GM19438 (cell line): ENCODE measurements around the gene PELI2.

ENCODE experiments used
- ATAC-seq: cut with Tn5 transposase; IDR thresholded peaks from one replicate; pipeline ENCODE4 v1.9.1; 2021; ENCODE audit warnings: low read depth; ENCODE audit not compliant: unreplicated experiment

PELI2 gene

DNA sequence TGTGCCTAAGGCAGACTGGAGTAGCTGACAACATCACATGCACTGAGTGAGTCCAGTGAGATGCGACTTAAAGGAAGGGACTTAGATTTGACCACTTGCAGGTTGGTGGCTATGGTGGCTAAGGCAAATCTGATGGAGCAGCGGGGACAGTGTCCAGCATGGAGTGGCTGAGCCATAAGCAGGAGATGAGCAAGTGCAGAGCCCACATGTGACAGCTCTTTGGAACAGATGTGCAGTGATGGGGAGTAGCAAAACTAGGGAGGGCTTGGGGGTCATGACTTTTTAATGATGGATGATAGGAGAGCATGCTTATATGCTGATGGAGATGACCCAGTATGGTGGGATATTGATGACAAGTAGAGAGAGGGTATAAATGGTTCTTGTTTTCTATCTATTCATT is 80.2 kb downstream of the PELI2 start:
- no peak for ATAC-seq

DNA sequence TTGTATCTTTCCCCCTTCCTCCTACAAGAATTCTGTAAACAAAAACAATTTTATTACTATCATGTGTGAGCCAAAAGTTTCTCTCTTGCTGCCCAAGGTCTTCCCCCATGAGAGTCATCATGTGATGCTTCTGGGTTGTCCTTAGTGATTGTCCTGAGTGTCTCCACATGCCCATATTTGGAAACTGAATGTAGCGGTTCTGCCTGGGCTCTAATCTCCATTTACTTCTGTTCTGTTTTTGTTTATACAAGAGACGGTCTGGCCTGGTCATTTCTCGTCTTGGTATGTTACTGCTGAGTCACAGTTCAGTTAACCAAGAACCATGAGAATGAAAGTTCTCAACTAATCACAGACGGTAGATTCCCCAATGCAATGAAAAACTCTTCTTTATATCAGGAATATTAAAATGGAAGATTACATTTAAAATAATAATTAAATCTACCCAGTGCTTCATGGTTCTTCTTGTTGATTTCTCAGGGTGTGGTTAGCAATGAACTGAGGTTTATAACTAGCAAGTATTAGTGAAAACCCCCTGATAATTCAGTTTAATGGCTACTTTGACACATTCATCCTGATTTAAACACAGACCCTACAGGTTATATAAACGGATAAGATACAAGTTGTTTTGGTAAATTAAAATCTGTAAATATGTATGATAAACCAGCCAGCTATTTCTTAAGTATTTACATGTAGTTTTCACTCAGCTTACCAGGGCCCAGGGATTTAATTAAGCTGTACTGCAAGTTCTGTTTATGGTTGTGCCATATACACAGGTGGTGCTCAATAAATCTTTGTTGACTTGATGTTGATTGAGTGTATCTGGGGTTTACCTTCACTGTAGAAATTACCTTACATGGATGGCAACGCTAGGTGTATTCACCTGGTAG is 81.1 kb downstream of the PELI2 start:
- peak; percentile 36 for ATAC-seq

DNA sequence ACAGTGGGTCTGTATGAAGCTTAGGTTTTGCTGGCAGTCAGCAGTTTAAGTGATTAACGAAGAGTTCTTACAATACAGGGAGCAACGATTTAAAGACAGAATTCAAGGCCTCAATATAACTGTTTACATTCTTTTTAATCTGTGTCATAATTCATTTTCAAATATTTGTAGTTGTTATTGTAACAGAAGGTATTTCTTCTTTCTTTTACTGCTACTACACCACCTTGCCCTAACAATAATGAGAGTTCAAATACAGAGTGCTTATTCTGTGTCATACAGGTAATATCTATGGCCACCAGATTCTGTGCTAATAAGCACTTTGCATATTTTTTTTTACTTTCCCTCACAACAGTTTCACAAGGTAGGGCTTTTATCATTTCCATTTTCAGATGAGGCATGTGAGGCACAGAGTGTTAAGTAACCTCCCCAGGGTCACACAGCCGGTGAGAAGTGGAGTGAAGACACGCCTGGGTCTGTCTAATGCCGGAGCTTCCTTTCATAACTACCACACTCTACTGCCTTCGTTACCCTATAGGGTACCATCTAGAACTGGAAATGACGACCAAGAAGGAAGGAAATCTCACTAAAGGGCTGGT is 81.9 kb downstream of the PELI2 start:
- ATAC-seq, result no peak

DNA sequence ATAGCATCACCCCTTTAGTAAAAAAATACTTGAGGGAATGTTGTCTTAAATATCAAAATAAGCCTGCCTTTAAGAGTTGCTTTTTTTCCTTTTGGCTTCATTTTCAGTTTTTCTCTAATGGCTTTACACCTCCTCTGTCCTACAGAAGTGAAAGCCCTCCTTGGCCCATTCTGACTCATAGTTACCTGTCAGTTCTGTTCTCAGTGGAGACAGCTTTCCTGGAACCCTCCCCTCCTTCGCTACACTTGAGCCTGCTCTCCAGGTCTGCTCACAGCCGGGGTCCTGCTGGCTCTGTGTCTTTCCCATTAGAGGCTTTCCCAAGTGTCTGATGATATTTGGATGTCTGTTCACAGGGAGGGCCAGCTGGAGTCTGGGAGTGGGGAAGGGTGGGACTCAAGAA is 84.0 kb downstream of the PELI2 start:
- peak; percentile 77 for ATAC-seq

DNA sequence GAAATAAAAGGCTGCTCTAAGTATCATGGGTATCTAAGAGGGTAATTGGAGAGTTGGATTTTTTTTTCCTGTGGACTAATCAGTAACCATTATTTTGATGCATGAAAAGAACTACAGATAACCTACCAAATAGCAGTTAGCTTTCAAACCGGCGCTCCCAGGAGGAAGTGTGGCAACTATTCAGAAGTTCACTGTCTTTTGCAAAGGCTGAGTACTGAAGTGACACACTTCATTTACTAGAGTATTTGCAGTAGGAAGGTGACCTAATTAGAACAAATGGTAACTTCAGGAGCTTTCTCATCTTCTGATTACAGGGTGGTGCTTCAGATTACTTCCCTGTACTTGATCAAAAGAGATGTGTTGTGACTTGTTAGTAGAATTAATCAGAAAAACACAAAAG is 87.7 kb downstream of the PELI2 start:
- ATAC-seq, result no peak

DNA sequence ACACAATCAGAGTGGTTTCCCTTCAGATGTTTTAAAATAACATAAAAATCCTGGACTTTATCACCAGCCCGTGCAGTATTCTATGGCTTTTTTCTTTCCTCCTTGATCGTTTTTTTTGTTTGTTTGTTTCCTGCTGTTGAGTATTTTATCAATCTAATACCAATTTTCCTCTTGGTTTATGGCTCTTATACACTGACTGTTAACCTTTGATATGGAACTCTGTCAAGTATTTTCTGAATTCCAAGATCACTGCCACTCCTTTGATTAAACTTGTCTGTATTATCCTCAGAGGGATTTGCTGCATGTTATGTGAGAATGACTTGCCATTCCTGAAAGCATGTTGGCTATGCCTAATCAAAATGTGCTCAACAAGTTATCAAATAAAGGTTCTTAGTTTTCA is 88.4 kb downstream of the PELI2 start:
- no peak for ATAC-seq

DNA sequence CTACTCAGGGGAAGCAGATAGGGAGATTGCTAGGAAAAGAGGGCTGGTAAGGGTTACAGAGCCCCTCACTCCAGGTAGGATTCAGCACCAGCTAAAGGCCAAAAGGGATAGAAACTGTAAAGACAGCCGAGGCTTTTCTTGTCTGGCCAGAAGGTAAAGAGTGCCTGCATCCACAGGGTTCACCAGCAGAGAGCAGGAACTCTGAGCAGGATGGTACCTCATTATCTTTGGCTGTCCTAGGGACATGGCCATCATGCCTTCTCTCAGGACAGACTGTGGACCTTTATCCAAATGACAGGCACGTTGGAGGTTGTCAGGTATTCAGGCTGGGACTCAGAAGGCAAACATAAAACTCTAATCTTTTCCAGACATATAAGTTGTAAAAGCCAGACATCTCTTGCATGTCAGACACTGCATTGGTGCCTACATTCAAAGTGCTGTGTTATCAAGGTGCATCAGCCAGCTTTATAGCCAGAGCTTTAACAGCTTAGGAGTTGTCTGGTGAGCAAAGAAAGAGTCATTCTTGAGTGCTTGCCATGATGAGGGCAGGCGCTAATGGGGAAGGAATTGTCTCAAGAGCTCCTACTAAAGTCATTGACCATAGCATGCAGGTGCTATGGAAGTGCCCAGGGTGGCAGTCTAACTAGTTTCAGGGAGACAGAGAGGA is 89.5 kb downstream of the PELI2 start:
- ATAC-seq, result no peak

DNA sequence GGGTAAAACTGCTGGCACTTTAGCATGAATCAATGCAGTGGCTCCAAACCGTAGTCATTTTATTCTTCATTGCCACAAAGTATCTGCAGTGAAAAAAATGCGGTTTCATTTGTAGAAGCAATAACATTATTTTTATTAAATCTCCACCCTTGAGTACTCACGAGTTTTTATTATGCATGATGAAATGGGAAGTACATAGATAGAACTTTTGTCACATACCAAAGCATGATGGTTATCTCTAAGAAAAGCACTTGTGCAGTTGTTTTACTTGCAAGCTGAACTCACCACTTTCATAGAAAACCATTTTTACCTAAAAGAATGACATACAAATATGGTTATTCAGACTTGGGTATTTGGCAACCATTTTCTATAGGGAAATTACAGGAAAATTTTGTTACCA is 90.3 kb downstream of the PELI2 start:
- ATAC-seq, result no peak

DNA sequence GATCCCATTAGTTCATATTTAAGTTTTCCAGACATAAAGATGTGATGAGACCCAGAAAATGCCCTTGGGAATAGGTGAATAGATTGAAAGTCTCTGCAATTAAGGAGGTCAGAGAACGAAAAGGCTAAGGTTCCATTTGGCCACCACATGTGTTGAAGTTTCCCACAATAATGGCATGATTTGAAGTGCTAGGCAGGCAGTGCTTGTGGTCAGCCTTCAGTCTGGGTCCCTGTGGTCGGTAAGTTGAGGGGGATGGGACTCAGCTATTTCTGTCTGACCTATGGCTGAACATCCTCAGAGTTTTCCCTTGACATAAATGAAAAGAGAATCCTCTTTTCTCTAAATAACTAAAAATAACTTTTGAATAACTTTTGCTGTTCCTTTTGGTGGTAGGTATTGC is 92.4 kb downstream of the PELI2 start:
- no peak for ATAC-seq

DNA sequence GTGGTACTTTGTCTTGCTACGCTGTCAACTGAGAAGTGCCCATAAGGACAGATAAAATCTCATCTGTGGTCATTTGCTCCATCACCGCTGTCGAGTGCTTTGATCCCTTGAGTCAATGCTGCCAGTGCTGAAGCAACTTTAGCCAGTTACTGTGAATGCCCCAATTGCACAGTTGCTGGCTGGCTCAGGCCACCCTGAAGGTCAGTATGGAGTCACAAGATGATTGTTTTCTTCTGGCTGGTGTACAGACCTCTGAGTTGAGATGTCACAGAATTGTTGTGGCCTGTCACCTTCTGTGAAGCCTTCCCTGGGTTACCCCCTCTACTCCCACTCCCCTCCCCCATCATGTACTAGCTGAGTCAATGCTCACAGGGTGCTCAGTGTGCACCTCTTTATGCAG is 92.9 kb downstream of the PELI2 start:
- ATAC-seq, result no peak

DNA sequence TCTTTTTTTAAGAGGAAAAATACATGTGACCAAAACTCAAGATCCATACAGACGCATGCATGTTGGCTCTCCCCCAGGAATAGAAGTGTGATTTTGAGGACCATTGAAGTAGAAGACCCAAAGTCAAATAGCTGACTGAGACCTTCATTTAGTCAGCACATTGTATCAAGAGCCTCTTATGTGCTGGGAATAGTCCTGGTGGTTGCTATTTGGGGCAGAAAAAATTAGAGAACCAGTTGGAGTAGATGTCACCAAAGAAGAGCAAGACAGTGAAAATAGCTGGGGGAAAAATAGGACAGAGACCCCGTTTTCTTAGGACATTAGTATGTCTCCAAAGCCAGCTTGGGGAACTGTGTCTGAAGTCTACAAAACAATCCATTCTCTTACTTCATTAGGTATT is 93.6 kb downstream of the PELI2 start:
- ATAC-seq, result no peak

DNA sequence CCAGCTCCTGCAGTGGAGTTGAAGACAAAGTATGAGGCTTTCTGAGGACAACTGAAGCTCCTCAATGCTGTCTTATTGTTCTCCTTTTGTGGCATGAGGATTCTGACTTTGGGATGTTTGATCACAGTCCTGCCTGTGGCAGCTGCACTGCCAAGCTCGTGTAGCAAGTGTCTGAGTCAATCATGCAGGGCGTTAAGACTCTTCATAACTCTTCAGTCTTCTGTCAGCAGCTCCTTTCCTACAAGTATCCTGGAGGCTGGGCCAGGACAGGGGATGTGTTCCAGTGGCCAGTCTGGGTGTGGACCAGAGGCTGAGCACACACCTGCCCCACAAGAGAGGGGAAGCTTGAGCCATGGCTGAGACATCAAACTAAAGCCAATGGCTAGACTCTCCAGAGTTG is 94.3 kb downstream of the PELI2 start:
- ATAC-seq, result no peak

DNA sequence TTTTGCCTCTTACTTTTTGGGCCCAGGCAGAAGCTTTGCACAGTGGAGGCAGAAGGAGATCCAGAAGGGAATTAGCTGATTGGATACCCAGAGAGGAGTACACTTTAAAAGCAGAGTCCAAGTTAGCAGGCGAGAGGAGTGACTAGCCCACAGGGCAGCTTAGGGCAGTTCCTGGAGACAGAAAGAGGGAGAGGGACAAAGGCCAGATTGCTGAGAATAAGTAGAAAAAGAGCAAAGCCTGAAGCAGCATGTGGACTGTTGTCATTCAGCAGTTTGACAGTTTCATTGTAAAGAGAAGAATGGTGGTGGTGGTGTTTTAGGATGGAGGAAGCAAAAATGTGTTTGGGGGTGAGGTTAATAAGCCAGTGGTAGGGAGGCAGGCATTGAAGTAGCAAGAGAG is 95.1 kb downstream of the PELI2 start:
- no peak for ATAC-seq

DNA sequence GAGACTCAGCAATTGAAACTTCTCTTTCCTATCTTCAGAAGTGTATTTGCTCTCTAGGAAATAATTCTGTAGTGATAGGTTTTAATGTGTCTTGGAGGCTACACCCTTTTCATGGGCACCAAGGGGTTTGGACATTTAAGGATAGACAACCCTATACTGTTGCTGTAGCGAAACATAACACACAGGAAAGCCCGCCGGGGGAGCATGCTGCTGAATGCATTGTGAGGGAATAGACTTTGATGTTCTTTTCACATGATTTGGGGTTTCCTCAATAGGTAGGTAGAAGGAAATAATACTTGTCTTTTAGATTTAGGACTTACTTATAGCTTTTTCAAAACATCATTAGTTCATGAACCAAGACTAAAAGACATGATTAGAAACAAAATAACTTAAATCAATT is 97.0 kb downstream of the PELI2 start:
- ATAC-seq, result no peak

DNA sequence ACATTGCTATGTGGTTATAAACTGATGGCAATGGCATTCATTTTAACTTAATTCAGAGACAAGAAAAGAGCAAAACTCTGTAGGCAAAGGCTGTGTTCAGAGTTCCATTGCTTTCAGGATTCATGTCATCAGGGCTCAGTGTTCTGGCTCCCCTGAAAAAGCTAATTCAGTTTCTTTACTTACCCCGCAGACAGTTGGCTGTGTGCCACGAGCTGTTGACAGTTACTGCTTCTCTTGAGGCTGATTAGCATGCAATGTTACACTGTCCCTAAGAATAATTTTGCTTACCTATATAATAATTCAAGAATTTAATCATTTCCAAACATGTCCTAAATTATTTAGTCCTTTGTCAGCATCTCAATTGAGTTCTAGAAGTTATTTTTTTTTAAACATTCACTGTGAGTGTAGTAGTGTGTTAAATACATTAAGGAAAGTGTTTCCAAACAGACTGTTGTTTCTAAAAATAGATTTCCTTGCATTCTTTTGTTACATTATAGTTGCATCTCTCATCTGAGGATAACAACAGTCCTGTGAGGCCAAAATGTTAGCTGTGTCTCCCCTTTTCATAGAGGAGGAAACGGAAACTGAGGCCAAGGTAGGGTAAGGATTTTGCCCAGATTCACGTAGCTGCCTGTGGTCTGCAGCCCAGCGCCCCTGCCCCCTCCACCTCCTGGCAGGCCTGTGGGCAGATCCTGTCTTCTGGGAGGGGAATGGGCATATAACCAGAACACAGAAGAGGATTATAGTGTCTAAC is 98.6 kb downstream of the PELI2 start:
- ATAC-seq, result no peak

DNA sequence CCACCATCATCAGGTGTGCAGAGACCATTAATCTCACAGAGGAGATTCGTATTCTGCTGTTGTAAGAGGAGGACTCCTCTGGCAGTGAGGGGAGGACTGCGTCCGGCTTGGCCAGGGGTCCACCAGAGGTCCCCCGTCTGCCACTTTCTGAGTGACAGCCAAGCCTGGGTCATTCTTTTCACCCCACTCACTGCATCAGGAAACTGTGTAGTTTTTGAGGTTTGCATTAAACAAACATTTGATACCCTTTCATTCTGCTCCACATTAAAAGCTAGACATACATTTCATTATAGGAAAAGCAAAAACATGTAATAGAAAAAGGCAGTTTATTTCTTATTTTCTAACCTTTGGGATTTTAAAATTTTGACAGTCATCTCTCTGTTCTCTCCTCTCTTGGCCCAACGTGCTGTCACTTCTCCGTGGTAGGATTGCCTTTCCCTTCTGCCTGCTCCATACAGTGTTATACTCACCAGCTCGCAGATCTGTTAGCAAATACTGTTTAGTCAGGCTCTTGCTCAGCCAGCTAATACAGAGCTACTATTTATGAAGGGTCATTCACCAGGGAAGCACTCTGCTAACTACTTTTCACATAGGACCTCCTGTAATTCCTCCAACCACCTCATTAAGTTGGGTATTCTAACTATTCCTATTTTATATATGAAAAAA is 99.3 kb downstream of the PELI2 start:
- ATAC-seq, result no peak

DNA sequence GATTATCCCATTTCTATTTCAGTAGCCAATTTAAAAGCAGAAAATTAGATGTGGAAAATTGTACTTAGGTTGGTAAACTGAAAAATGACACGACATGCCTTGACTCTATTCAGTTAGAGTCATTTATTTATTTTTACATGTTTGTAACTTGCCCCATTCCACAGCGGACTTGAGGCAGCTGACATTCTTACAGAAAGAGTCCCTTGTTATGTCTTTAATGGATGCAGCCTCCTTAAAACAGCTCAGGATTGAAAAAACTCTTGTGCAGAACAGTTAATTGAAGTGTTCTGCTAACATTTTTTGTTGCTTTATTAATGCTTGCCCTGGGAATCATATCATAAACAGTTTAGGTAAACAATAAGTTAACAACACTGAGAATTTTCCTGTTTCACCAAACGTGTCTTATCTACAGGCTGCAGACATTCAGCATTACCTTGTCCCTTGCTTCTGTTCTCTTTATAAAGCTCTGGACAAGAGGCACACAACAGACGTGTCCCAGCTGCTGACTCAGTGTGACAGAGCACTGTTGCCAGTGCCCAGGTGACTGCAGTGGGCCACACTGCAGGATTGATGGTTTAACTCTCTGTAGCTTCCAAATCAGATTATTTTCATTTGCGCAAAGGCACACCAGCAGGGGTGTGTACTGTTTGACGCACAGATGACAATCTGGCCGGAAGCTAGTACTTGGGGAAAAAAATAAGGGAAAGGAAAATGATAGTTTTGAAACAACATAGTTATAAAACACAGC is 101.6 kb downstream of the PELI2 start:
- no peak for ATAC-seq

DNA sequence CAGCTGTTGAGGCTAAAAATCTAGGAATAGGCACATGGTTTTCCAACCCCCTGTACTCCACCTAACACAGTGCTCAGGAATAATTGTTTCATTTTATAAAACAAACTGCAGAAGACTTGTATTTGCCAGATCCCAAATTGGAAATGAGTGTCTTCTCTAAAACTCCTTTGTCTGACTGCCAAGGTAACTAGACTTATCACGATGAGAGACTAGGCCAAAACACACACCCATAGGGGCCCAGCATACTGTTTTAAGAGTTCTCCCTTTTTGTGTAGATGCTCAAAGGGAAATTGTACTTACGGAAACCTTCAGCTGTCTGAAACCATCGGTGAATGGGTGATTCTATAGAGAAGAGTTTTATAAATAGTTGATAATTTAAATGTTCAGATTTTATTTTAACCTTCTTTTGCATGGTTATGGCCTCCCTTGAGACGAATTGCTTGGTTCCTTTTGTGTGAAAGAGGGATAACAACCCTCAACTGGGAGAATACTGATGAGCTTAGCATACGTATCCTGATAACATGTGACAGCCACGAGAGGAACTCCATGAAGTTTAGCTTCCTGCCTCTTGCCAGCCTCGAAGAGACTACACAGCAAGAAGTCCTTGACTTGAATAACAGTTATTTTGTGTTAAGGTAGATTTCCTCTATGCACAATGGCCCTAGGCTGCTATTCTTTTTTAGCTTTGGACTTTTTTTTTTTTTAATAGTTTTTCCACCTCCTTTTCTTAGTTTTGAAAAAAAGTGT is 103.3 kb downstream of the PELI2 start:
- ATAC-seq, result no peak

DNA sequence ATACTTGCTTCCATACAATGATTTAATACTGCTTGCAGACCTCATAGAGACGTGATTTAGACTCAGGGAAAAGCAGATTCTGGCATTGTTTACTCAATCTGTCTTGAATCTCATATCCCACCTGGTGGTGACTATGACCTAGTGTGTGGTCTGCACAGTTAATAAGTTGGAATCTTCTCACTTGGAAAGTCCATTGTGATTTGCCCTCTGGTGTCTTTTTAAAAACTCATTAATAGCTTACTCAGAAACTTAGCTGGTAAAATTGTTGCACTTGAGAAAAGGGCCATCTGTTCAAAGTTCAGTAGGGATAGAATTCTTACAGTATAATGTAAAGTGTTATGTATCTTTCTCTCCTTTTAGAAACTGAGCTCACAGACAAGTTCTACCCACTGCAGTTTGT is 106.0 kb downstream of the PELI2 start:
- no peak for ATAC-seq
